Neural progenitor cell (in vitro differentiated cells): ENCODE results near the gene ADAMTS3. TPM values are rescaled to one million over a fixed set of nuclear protein-coding genes. Genes with fewer than 3 reads are reported as not detected.

ENCODE experiments used
- DNase-seq: peaks from one replicate; pipeline ENCODE4 v3.0.0-alpha.2; 2016; ENCODE audit warnings: low spot score
- H2AFZ ChIP-seq: fragments of 200-600 bp; sonication (generic); replicated peaks from 2 replicates; pipeline ENCODE4 v1.6.1; 2016; ENCODE audit warnings: antibody characterized with exemption
- H3F3A ChIP-seq: fragments of 200-600 bp; sonication (generic); 2 replicates; pipeline ENCODE4 v1.6.1; 2016; ENCODE audit warnings: antibody characterized with exemption, low read depth
- H3K27ac ChIP-seq: fragments of 200-600 bp; sonication (generic); 2 replicates; pipeline ENCODE4 v1.5.1; 2016; ENCODE audit warnings: mild to moderate bottlenecking
- H3K27me3 ChIP-seq: fragments of 200-600 bp; sonication (generic); 2 replicates; pipeline ENCODE4 v1.6.1; 2016; ENCODE audit warnings: mild to moderate bottlenecking, moderate library complexity
- H3K36me3 ChIP-seq: fragments of 200-600 bp; sonication (generic); 2 replicates; pipeline ENCODE4 v1.5.1; 2016
- H3K4me1 ChIP-seq: fragments of 200-600 bp; sonication (generic); 2 replicates; pipeline ENCODE4 v1.6.1; 2016; ENCODE audit warnings: mixed run types
- H3K4me2 ChIP-seq: fragments of 200-600 bp; sonication (generic); 2 replicates; pipeline ENCODE4 v1.6.1; 2016
- H3K4me3 ChIP-seq: fragments of 200-600 bp; sonication (generic); 2 replicates; pipeline ENCODE4 v1.5.1; 2016
- H3K79me2 ChIP-seq: fragments of 200-600 bp; sonication (generic); 2 replicates; pipeline ENCODE4 v1.6.1; 2016; ENCODE audit warnings: low read depth
- H3K9ac ChIP-seq: fragments of 200-600 bp; sonication (generic); 2 replicates; pipeline ENCODE4 v1.6.1; 2016
- H3K9me3 ChIP-seq: fragments of 200-600 bp; sonication (generic); 2 replicates; pipeline ENCODE4 v1.5.1; 2016; ENCODE audit warnings: low read depth
- H4K20me1 ChIP-seq: fragments of 200-600 bp; sonication (generic); 2 replicates; pipeline ENCODE4 v1.6.1; 2016; ENCODE audit warnings: low read depth
- H3K27ac Mint-ChIP-seq: 3 replicates; pipeline ENCODE4 v1.8.0; 2021; ENCODE audit warnings: mixed read lengths
- H3K27me3 Mint-ChIP-seq: 2 replicates; pipeline ENCODE4 v1.8.0; 2022; ENCODE audit warnings: low read depth, mild to moderate bottlenecking, inconsistent platforms, moderate library complexity, mixed read lengths; ENCODE audit not compliant: insufficient read depth
- H3K36me3 Mint-ChIP-seq: 3 replicates; pipeline ENCODE4 v1.8.0; 2021; ENCODE audit warnings: mixed read lengths
- H3K4me1 Mint-ChIP-seq: 3 replicates; pipeline ENCODE4 v1.8.0; 2021; ENCODE audit warnings: mixed read lengths
- H3K4me3 Mint-ChIP-seq: 3 replicates; pipeline ENCODE4 v1.8.0; 2021; ENCODE audit warnings: mild to moderate bottlenecking, moderate library complexity, mixed read lengths
- H3K9me3 Mint-ChIP-seq: 3 replicates; pipeline ENCODE4 v1.8.0; 2020; ENCODE audit warnings: mixed read lengths
- EZH2 ChIP-seq: fragments of 200-600 bp; sonication (generic); IDR thresholded peaks from 2 replicates; pipeline ENCODE4 v1.6.1; 2017; ENCODE audit warnings: antibody characterized with exemption, mild to moderate bottlenecking, moderate library complexity
- EZH2phosphoT487 ChIP-seq: fragments of 200-600 bp; sonication (generic); IDR thresholded peaks from 2 replicates; pipeline ENCODE4 v1.6.1; 2017; ENCODE audit warnings: antibody characterized with exemption
- total RNA-seq: library from RNA; depleted of rRNA; stranded (reverse); fragments of >200 nt; gene quantifications from 2 replicates; pipeline ENCODE4 v1.2.3, GENCODE V29; 2015; ENCODE audit warnings: low replicate concordance
- TF ChIP-seq, protein P1 (sequence below): fragments of 200-600 bp; sonication (generic); IDR thresholded peaks from 2 replicates; pipeline ENCODE4 v1.5.1; 2017; ENCODE audit warnings: antibody characterized with exemption, mild to moderate bottlenecking

Gene ADAMTS3
- total RNA-seq, 1 donor from 2014 or later: 2.1 TPM

DNA sequence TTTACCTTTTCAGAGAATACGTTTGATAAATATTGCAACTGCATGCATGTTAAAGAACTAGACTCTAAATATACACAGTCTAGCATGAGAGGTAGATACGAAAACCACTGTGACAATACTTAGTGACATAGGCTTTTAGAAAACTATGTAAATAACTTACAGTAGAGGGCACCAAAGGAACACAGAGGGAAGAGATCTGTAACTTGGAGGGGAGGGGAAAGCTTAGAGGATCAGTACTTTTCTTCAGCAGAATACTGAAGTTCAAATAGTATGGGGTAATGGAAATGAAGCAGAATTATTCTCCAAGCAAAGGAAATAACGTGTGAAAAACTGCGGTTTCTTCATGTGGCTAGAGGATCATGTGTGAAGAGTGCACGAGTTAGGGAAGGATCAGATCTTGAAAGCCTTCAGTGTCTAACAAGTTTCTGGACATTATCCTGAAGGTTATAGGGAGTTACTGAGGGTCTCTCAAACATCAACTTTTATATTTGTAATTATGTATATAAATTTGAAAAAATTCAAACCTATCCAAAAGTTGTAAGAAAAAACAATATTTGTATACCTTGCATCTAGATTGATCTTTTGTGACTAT, 273.0 kb downstream of the ADAMTS3 start:
- Mint-ChIP-seq H3K27me3 (peaks cover 2% of the 10 kb centered on the region), H3K9me3 (peaks cover 2% of the 10 kb centered on the region), H3K4me3 (no peak overlapping the region), H3K27ac (no peak overlapping the region), H3K36me3 (peaks cover 4% of the 10 kb centered on the region), H3K4me1 (peaks cover 4% of the 10 kb centered on the region)
- H3K27ac ChIP-seq: no peak overlapping the region
- H3K4me2 ChIP-seq: no peak overlapping the region
- H3K27me3 ChIP-seq: no peaks in the 10 kb centered on the region
- H3F3A ChIP-seq: no peaks in the 10 kb centered on the region
- H2AFZ ChIP-seq: peak overlapping the region; percentile 55
- TF ChIP-seq, protein P1, sequence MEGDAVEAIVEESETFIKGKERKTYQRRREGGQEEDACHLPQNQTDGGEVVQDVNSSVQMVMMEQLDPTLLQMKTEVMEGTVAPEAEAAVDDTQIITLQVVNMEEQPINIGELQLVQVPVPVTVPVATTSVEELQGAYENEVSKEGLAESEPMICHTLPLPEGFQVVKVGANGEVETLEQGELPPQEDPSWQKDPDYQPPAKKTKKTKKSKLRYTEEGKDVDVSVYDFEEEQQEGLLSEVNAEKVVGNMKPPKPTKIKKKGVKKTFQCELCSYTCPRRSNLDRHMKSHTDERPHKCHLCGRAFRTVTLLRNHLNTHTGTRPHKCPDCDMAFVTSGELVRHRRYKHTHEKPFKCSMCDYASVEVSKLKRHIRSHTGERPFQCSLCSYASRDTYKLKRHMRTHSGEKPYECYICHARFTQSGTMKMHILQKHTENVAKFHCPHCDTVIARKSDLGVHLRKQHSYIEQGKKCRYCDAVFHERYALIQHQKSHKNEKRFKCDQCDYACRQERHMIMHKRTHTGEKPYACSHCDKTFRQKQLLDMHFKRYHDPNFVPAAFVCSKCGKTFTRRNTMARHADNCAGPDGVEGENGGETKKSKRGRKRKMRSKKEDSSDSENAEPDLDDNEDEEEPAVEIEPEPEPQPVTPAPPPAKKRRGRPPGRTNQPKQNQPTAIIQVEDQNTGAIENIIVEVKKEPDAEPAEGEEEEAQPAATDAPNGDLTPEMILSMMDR: peak; percentile 75
- TF ChIP-seq EZH2phosphoT487 (no peak), EZH2 (no peak)
- H4K20me1 ChIP-seq: no peaks in the 10 kb centered on the region
- no peaks in the 10 kb centered on the region for H3K9me3 ChIP-seq
- no peak overlapping the region for H3K9ac ChIP-seq
- no peaks in the 10 kb centered on the region for H3K4me1 ChIP-seq
- no peaks in the 10 kb centered on the region for H3K36me3 ChIP-seq
- H3K4me3 ChIP-seq: no peak overlapping the region
- DNase-seq: peak; percentile 75
- H3K79me2 ChIP-seq: no peaks in the 10 kb centered on the region

DNA sequence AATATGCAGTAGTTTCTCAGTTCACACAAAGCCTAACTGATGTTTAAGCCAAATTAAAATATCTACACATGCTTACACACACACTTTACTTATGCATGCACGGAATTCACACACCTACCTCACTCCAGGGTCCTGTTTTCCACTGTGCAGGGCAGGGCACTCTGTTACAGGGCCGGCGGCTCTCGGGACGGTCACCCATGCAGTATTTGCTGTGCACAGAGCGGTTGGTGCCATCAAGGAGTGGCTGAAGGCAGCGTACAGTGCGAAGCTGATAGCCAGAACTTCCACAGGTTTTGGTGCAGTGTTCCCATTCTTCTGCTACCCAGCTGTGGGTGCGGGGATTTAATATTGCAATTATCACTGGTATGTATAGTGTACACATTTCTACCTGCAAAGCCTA, 278.3 kb downstream of the ADAMTS3 start:
- Histone ChIP-seq H3K36me3 (no peaks in the 10 kb centered on the region), H3K79me2 (no peaks in the 10 kb centered on the region), H4K20me1 (no peaks in the 10 kb centered on the region), H3K4me1 (no peaks in the 10 kb centered on the region), H3K27me3 (no peaks in the 10 kb centered on the region), H3K4me3 (no peak overlapping the region), H3K4me2 (no peak overlapping the region), H3F3A (no peaks in the 10 kb centered on the region), H3K9me3 (no peaks in the 10 kb centered on the region), H3K27ac (no peak overlapping the region), H2AFZ (no peak overlapping the region), H3K9ac (no peak overlapping the region)
- Mint-ChIP-seq H3K9me3 (peaks cover 2% of the 10 kb centered on the region), H3K27me3 (peaks cover 2% of the 10 kb centered on the region), H3K4me3 (no peak overlapping the region), H3K27ac (no peak overlapping the region), H3K36me3 (peaks cover 4% of the 10 kb centered on the region), H3K4me1 (no peaks in the 10 kb centered on the region)
- no peak for DNase-seq
- TF ChIP-seq EZH2phosphoT487 (no peak), EZH2 (no peak)
- TF ChIP-seq, protein P1: no peak

DNA sequence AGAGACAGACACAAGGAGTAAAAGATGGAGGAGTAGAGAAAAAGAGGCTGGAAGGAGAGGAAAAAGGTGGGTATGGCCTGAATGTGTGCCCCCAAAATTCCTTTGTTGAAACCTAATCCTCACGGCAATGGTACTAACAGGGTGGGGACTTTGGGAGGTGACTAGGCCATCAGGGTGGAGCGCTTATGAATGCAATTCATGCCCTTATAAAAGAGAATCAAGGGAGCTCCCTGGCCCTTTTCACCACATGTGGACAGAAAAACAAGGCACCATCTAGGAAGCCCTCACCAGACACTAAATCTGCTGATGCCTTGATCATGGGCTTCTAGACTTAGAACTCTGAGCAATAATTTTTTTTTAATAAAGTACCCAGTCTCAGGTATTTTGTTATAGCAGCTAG, 282.1 kb downstream of the ADAMTS3 start:
- Mint-ChIP-seq H3K9me3 (no peaks in the 10 kb centered on the region), H3K27ac (no peak overlapping the region), H3K36me3 (no peaks in the 10 kb centered on the region), H3K4me3 (no peak overlapping the region), H3K4me1 (no peaks in the 10 kb centered on the region), H3K27me3 (no peaks in the 10 kb centered on the region)
- no peak for DNase-seq
- Histone ChIP-seq H3K27me3 (no peaks in the 10 kb centered on the region), H4K20me1 (no peaks in the 10 kb centered on the region), H2AFZ (no peak overlapping the region), H3K9ac (no peak overlapping the region), H3K4me3 (no peak overlapping the region), H3K4me1 (no peaks in the 10 kb centered on the region), H3K9me3 (no peaks in the 10 kb centered on the region), H3K79me2 (no peaks in the 10 kb centered on the region), H3K36me3 (no peaks in the 10 kb centered on the region), H3K27ac (no peak overlapping the region), H3K4me2 (no peak overlapping the region), H3F3A (no peaks in the 10 kb centered on the region)
- TF ChIP-seq EZH2phosphoT487: no peak
- TF ChIP-seq, protein P1: no peak
- TF ChIP-seq EZH2: no peak
